CD4-positive, alpha-beta memory T cell (primary cell): ENCODE results near the gene HSPA9. TPM values are rescaled to one million over a fixed set of nuclear protein-coding genes. Genes with fewer than 3 reads are reported as not detected.

Experiments used
- CTCF ChIA-PET: fragments of 350-600 bp; sonication (Branson Sonifier 250); formaldehyde crosslinking; loops from one replicate; lab custom pipeline; 2021; ENCODE audit warnings: inconsistent platforms; ENCODE audit not compliant: partially characterized antibody; lab: Charles Lee
- POLR2A ChIA-PET: fragments of 350-600 bp; sonication (Branson Sonifier 250); formaldehyde crosslinking; loops from one replicate; lab custom pipeline; 2021; ENCODE audit not compliant: partially characterized antibody; lab: Charles Lee
- DNase-seq, 5 donors: peaks; one replicate each; pipeline versions ENCODE4 v3.0.0 to v3.0.0-alpha.2; 2020 to 2022; ENCODE audit warnings: mixed read lengths in 1 of 5
- H3K27ac ChIP-seq: one replicate; pipeline ENCODE4 v1.7.0; 2013; ENCODE audit warnings: low read depth, low read length
- H3K27me3 ChIP-seq: 2 replicates; pipeline ENCODE4 v1.7.0; 2013; ENCODE audit warnings: mild to moderate bottlenecking, low read length, moderate library complexity; ENCODE audit not compliant: insufficient read depth
- H3K36me3 ChIP-seq: 2 replicates; pipeline ENCODE4 v1.7.0; 2013; ENCODE audit warnings: mild to moderate bottlenecking, low read length, moderate library complexity; ENCODE audit not compliant: insufficient read depth
- H3K4me1 ChIP-seq: 2 replicates; pipeline ENCODE4 v1.7.0; 2013; ENCODE audit warnings: mild to moderate bottlenecking, low read length, moderate library complexity; ENCODE audit not compliant: insufficient read depth
- H3K4me3 ChIP-seq, 2 donors: one replicate each; pipeline ENCODE4 v1.7.0; 2013; ENCODE audit warnings: low read length in 2 of 2, mild to moderate bottlenecking in 1 of 2
- H3K9me3 ChIP-seq, 2 donors: one replicate each; pipeline ENCODE4 v1.7.0; 2013; ENCODE audit warnings: low read length in 2 of 2, control low read depth in 1 of 2; ENCODE audit not compliant: control insufficient read depth in 1 of 2
- H3K27ac Mint-ChIP-seq, 7 donors: one replicate each; pipeline ENCODE4 v1.8.0; 2020 to 2021; ENCODE audit warnings: mixed read lengths in 7 of 7, mild to moderate bottlenecking in 6 of 7, inconsistent platforms in 3 of 7, moderate library complexity in 3 of 7
- H3K27me3 Mint-ChIP-seq, 2 donors: one replicate each; pipeline ENCODE4 v1.8.0; 2020 to 2021; ENCODE audit warnings: mixed read lengths in 2 of 2
- H3K36me3 Mint-ChIP-seq, 2 donors: one replicate each; pipeline ENCODE4 v1.8.0; 2020 to 2021; ENCODE audit warnings: mixed read lengths in 2 of 2, inconsistent platforms in 1 of 2, mild to moderate bottlenecking in 1 of 2
- H3K4me1 Mint-ChIP-seq, 4 donors: one replicate each; pipeline ENCODE4 v1.8.0; 2020 to 2021; ENCODE audit warnings: mixed read lengths in 4 of 4, mild to moderate bottlenecking in 1 of 4
- H3K4me3 Mint-ChIP-seq, 8 donors: one replicate each; pipeline ENCODE4 v1.8.0; 2020 to 2021; ENCODE audit warnings: mixed read lengths in 8 of 8, mild to moderate bottlenecking in 7 of 8, moderate library complexity in 6 of 8, inconsistent platforms in 3 of 8
- H3K9me3 Mint-ChIP-seq, 8 donors: one replicate each; pipeline ENCODE4 v1.8.0; 2020 to 2021; ENCODE audit warnings: mixed read lengths in 8 of 8, mild to moderate bottlenecking in 5 of 8, inconsistent platforms in 3 of 8, moderate library complexity in 1 of 8
- intact Hi-C: fragments of 100-400 bp; cut with micrococcal nuclease; formaldehyde crosslinking; loops from one replicate; pipeline ENCODE4 v1.15.1; 2023
- polyA plus RNA-seq, 2 donors: library from polyadenylated mRNA; unstranded; fragments of 300-500 nt; fragmentation: Illumina TruSeq; gene quantifications; one replicate each; pipeline ENCODE4 v1.2.3, GENCODE V29; 2021
- total RNA-seq, 2 experiments: library from RNA; stranded (reverse); gene quantifications; one replicate each; pipeline ENCODE4 v1.2.3, GENCODE V29; 2021

The HSPA9 gene
- total and polyA plus RNA-seq, 4 experiments from 2014 or later, result 144 to 171 (median 154) TPM

DNA sequence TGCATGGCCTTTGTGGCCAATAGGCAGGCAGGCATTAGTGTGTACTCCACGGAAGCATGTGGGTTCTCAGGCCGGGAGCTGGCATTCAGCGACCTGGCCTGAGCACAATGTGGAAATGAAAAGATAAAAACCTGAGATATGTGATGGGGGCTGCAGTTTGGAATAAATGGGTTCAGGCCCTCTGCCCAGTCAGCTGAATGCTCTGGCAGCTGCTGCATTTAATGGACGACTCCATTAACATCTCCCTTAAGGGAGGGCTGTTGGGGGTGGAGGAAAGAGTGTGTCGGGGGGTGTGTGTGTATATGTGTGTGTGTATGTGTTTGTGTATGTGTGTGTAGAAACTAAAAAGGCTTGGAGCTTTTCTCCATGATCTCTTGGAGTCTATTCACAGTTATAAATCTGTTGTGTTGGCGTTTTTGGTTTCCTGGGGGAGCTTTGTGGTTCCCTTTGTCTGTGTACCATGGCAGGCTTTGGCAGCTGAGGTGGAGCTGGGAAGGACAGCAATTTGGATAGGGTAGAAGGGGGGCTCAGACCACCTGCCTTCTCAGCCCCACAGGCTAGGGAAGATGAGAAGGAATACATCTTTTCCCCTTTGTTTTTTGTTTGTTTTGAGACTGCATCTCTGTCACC is 27.3 kb upstream of the HSPA9 start:
- no peak for DNase-seq
- H3K4me1 Mint-ChIP-seq, result peaks cover 0 to 6% (median under 1%) of the 10 kb centered on the region in 4 donors
- H3K27me3 ChIP-seq, result peaks cover 6% of the 10 kb centered on the region
- H3K9me3 ChIP-seq, result no peaks in the 10 kb centered on the region
- H3K9me3 Mint-ChIP-seq, result no peaks in the 10 kb centered on the region
- intact Hi-C loops, result no loop called here
- H3K4me3 ChIP-seq, result no peak overlapping the region
- H3K27me3 Mint-ChIP-seq, result peaks cover 31 to 32% of the 10 kb centered on the region in 2 donors
- H3K36me3 Mint-ChIP-seq, result no peaks in the 10 kb centered on the region
- no peak overlapping the region for H3K27ac ChIP-seq
- H3K27ac Mint-ChIP-seq, result no peak overlapping the region
- no peaks in the 10 kb centered on the region for H3K36me3 ChIP-seq
- no peak overlapping the region for H3K4me3 Mint-ChIP-seq
- POLR2A ChIA-PET, result no interaction called here
- CTCF ChIA-PET, result interaction anchor here (1.1 to 1.6 kb wide), 3 partner anchors 9 to 23 kb away, joined by 3 to 5 read pairs (median 3); no protein-coding TSS in a partner anchor
- peaks cover 5% of the 10 kb centered on the region for H3K4me1 ChIP-seq

DNA sequence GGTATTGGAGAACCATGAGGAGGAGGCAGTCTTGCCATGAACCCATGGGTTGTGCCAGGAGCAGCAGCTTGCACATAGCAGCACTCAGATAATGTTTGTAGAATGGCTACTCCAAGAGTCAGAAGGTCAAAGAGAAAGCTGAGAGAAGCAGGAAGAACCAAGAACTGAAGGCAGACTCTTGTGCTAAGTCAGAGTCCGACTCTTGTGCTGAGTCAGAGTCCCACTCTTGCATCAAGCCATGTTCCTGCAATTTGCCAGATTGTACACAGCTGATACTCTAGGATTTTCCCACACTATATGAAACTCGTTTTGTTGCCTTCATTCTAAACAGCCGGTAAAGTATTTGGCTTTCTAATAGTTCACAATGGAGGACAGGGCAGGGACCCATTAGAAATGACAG is 26.2 kb upstream of the HSPA9 start:
- H3K27me3 Mint-ChIP-seq, result peaks cover 34 to 35% of the 10 kb centered on the region in 2 donors
- H3K4me1 Mint-ChIP-seq, result peaks cover 0 to 6% (median under 1%) of the 10 kb centered on the region in 4 donors
- H3K27ac Mint-ChIP-seq, result no peak overlapping the region
- no peak overlapping the region for H3K4me3 Mint-ChIP-seq
- peaks cover 5% of the 10 kb centered on the region for H3K4me1 ChIP-seq
- intact Hi-C loops, result no loop called here
- POLR2A ChIA-PET, result no interaction called here
- no peak overlapping the region for H3K4me3 ChIP-seq
- no peak for DNase-seq
- no peaks in the 10 kb centered on the region for H3K9me3 ChIP-seq
- CTCF ChIA-PET, result interaction anchor here (1.1 kb wide), 1 partner anchor 22 kb away, joined by 3 read pairs; no protein-coding TSS in a partner anchor
- no peaks in the 10 kb centered on the region for H3K36me3 ChIP-seq
- no peaks in the 10 kb centered on the region for H3K36me3 Mint-ChIP-seq
- no peak overlapping the region for H3K27ac ChIP-seq
- peaks cover 11% of the 10 kb centered on the region for H3K27me3 ChIP-seq
- H3K9me3 Mint-ChIP-seq, result no peaks in the 10 kb centered on the region

DNA sequence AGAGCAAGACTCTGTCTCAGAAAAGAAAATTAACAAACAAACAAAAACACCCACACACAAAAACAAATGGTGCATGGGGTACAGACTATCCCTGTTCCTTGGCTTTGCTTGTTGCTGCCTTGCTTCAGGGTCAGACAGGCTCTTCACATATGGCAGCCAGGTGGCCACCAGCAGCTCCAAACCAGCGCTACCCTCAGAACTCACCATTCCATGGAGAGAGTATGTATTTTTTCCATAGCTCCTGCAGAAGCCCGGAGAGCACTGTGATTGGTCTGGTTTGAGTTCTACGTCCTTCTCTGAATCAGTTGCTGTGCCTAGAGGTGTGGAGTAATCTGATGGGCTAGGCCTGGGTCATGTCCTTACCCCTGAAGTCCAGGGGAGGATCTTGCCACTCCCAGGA is 25.2 kb upstream of the HSPA9 start:
- Mint-ChIP-seq H3K4me3 (no peak overlapping the region), H3K4me1 (peaks cover 0 to 6% (median under 1%) of the 10 kb centered on the region in 4 donors), H3K9me3 (no peaks in the 10 kb centered on the region), H3K36me3 (no peaks in the 10 kb centered on the region), H3K27ac (no peak overlapping the region), H3K27me3 (peaks cover 30 to 31% of the 10 kb centered on the region in 2 donors)
- H3K4me1 ChIP-seq, result peaks cover 5% of the 10 kb centered on the region
- no peaks in the 10 kb centered on the region for H3K9me3 ChIP-seq
- H3K27me3 ChIP-seq, result peaks cover 11% of the 10 kb centered on the region
- CTCF ChIA-PET, result no interaction called here
- POLR2A ChIA-PET, result no interaction called here
- no peak overlapping the region for H3K27ac ChIP-seq
- intact Hi-C loops, result no loop called here
- H3K4me3 ChIP-seq, result no peak overlapping the region
- H3K36me3 ChIP-seq, result no peaks in the 10 kb centered on the region
- DNase-seq, result no peak

DNA sequence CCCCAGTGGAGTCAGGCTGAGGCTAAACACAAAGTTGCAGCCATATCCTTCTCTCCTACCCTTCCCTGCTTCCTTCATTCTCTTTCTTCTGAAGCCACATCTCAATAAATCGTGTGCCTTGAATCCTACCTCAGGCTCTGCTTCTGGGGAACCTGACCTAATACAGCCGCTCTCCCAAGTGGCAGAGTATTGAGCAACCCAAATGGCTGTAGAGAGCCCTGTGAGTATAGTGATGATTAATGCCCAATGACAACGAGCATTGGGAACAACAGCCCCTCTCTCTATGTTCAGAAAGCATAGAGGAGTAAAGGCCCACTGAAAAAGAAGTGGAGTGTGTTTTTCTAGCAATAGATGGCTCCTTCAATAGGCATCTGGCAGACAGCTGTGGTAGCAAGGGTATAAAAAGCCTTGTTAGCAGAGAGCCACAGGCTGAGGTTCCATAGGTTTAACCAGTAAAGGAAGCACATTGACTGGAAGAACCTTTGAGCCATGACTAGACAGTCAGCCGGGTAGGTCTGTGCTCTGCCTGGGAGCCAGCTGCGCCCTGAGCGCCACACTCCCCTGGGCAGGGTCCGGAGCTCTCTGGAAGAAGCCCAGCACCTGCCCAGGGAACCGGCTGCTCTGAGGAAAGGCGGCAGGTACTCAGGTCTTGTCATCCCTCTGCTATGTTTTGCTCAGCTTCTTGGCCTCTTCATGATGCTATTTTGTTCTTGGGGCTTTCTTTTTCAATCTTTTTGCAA is 22.6 kb upstream of the HSPA9 start:
- H3K36me3 ChIP-seq, result no peaks in the 10 kb centered on the region
- intact Hi-C loops, result no loop called here
- H3K27ac ChIP-seq, result no peak overlapping the region
- CTCF ChIA-PET, result no interaction called here
- peaks cover 11% of the 10 kb centered on the region for H3K27me3 ChIP-seq
- Mint-ChIP-seq H3K4me3 (no peak overlapping the region), H3K27me3 (peaks cover 22 to 33% of the 10 kb centered on the region in 2 donors), H3K27ac (no peak overlapping the region), H3K36me3 (no peaks in the 10 kb centered on the region), H3K4me1 (peaks cover 0 to 2% (median 0%) of the 10 kb centered on the region in 4 donors), H3K9me3 (no peaks in the 10 kb centered on the region)
- H3K4me3 ChIP-seq, result no peak overlapping the region
- DNase-seq, result no peak
- no peaks in the 10 kb centered on the region for H3K9me3 ChIP-seq
- H3K4me1 ChIP-seq, result no peaks in the 10 kb centered on the region
- POLR2A ChIA-PET, result no interaction called here

DNA sequence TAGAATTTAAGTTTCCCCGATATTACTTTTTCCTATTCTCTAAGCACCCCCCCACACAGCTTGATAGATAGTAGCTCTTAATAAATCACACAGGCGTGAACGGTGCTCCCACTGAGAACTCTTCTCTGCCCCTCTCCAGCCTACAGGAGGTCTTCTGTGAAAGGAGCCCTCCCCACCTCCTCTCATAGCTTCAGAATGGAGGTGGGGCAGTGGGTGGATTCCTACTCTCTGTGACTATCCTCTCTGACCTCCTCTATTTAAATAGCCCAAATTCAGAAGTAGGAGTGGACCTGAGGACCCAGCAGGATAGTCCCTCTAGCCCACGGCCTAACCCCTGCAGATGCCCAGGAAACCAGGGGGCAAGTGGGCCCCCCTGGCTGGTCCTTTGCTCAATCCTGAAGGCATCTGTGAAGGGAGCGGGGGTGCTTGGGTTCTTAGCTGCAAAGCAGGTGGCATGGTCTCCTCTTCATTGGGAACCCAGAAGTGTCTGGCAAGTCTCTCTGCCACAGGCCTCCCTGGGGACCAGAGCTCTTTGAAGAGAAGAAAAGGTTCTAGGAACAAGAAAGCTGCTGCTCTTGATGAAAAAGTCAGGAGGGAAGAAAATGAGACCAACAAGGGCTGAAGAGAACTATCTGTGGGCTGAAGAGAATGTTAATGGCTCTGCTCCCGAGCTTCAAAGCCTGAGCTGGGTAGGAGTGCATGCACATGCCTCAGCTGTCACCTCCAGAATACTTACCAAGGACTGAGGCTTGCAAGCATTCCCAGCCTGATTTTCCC is 21.1 kb upstream of the HSPA9 start:
- Histone ChIP-seq H3K9me3 (no peaks in the 10 kb centered on the region), H3K27me3 (peaks cover 11% of the 10 kb centered on the region), H3K36me3 (no peaks in the 10 kb centered on the region), H3K27ac (no peak overlapping the region), H3K4me3 (no peak overlapping the region), H3K4me1 (no peaks in the 10 kb centered on the region)
- Mint-ChIP-seq H3K4me3 (no peak overlapping the region), H3K27ac (no peak overlapping the region), H3K4me1 (peaks cover 0 to 2% (median 0%) of the 10 kb centered on the region in 4 donors), H3K9me3 (no peaks in the 10 kb centered on the region), H3K36me3 (no peaks in the 10 kb centered on the region), H3K27me3 (peaks cover 18 to 26% of the 10 kb centered on the region in 2 donors)
- DNase-seq, result no peak
- ChIA-PET POLR2A (no interaction called here), CTCF (interaction anchor here (1.7 to 2.8 kb wide), 2 partner anchors 9 to 17 kb away, joined by 3 to 9 read pairs; no protein-coding TSS in a partner anchor)
- intact Hi-C loops, result no loop called here

DNA sequence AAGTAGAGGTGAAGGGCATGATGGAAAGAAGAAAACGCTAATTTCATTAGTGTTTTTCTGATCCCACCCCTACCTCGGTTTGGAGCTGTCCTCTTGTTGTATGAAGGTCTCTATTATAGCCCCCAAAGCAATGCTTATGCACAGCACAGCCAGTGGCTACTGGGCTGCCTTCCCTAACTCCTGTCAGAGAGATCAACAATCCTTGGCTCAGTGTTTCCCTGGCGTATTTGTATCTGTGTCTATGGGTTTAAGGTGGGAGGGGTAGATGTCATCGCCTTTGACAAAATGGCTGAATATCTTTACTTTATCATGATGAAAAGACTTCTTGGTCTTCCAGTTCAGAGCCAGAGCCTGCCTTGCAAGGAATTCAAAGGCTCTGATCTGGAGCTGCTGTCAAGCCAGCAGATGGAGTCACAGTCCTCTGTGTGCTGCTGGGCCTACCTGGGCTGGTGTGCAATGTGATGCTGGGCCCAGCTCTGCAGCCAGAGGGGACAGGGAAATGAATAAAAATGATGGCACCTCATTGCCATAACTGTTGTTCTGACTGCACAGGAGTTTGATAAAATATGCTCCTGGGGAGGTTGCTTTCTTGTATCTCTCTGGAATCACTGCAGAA is 20.1 kb upstream of the HSPA9 start:
- CTCF ChIA-PET, result interaction anchor here (1.7 to 2.8 kb wide), 2 partner anchors 10 to 16 kb away, joined by 3 to 9 read pairs; no protein-coding TSS in a partner anchor
- Mint-ChIP-seq H3K4me1 (no peaks in the 10 kb centered on the region), H3K9me3 (no peaks in the 10 kb centered on the region), H3K27me3 (peaks cover 15 to 23% of the 10 kb centered on the region in 2 donors), H3K36me3 (no peaks in the 10 kb centered on the region), H3K4me3 (no peak overlapping the region), H3K27ac (no peak overlapping the region)
- DNase-seq, result no peak
- H3K9me3 ChIP-seq, result no peaks in the 10 kb centered on the region
- H3K4me3 ChIP-seq, result no peak overlapping the region
- intact Hi-C loops, result no loop called here
- H3K27me3 ChIP-seq, result peaks cover 11% of the 10 kb centered on the region
- POLR2A ChIA-PET, result no interaction called here
- H3K4me1 ChIP-seq, result no peaks in the 10 kb centered on the region
- no peaks in the 10 kb centered on the region for H3K36me3 ChIP-seq
- no peak overlapping the region for H3K27ac ChIP-seq
